CD4-positive, CD25-positive, alpha-beta regulatory T cell (primary cell): ENCODE results near the gene DHRS3. TPM values are rescaled to one million over a fixed set of nuclear protein-coding genes. Genes with fewer than 3 reads are reported as not detected.

ENCODE experiments used
- ATAC-seq, 2 donors: fragments of 150-1000 bp; cut with Tn5 transposase; one replicate each; pipeline ENCODE4 v1.10.0; 2021; ENCODE audit warnings: low read depth in 2 of 2, moderate number of reproducible peaks in 2 of 2, moderate library complexity in 1 of 2
- DNase-seq, 3 donors: peaks; one replicate each; pipeline versions ENCODE4 v3.0.0 to v3.0.0-alpha.2; 2012 to 2022; ENCODE audit warnings: mixed read lengths in 1 of 3
- H3K27ac ChIP-seq: one replicate; pipeline ENCODE4 v1.7.0; 2013; ENCODE audit warnings: mild to moderate bottlenecking, low read length; ENCODE audit not compliant: insufficient read depth, poor library complexity, severe bottlenecking
- H3K27me3 ChIP-seq: one replicate; pipeline ENCODE4 v1.7.0; 2013; ENCODE audit warnings: low read length; ENCODE audit not compliant: control insufficient read depth, insufficient read depth
- H3K36me3 ChIP-seq: one replicate; pipeline ENCODE4 v1.7.0; 2013; ENCODE audit warnings: mild to moderate bottlenecking, low read length, moderate library complexity; ENCODE audit not compliant: control insufficient read depth, insufficient read depth
- H3K4me1 ChIP-seq: 2 replicates; pipeline ENCODE4 v1.7.0; 2013; ENCODE audit warnings: mild to moderate bottlenecking, low read length; ENCODE audit not compliant: insufficient read depth, control insufficient read depth, poor library complexity, severe bottlenecking
- H3K4me3 ChIP-seq: one replicate; pipeline ENCODE4 v1.7.0; 2013; ENCODE audit warnings: low read depth, mild to moderate bottlenecking, low read length, moderate library complexity
- H3K9me3 ChIP-seq, 2 experiments: 1 replicate in 1 of 2; 2 replicates in 1 of 2; pipeline ENCODE4 v1.7.0; 2013; ENCODE audit warnings: low read length in 2 of 2, mild to moderate bottlenecking in 1 of 2, moderate library complexity in 1 of 2; ENCODE audit not compliant: control insufficient read depth in 2 of 2
- H3K27ac Mint-ChIP-seq, 3 donors: one replicate each; pipeline ENCODE4 v1.8.0; 2020 to 2022; ENCODE audit warnings: mild to moderate bottlenecking in 3 of 3, mixed read lengths in 3 of 3, moderate library complexity in 2 of 3
- H3K27me3 Mint-ChIP-seq: one replicate; pipeline ENCODE4 v1.8.0; 2022; ENCODE audit warnings: mild to moderate bottlenecking, mixed read lengths
- H3K36me3 Mint-ChIP-seq: one replicate; pipeline ENCODE4 v1.8.0; 2020; ENCODE audit warnings: mixed read lengths
- H3K4me1 Mint-ChIP-seq, 4 donors: one replicate each; pipeline ENCODE4 v1.8.0; 2020 to 2022; ENCODE audit warnings: mixed read lengths in 4 of 4, mild to moderate bottlenecking in 1 of 4
- H3K4me3 Mint-ChIP-seq, 4 donors: one replicate each; pipeline ENCODE4 v1.8.0; 2020 to 2022; ENCODE audit warnings: mild to moderate bottlenecking in 4 of 4, mixed read lengths in 4 of 4, moderate library complexity in 3 of 4
- H3K9me3 Mint-ChIP-seq, 7 donors: one replicate each; pipeline ENCODE4 v1.8.0; 2020 to 2022; ENCODE audit warnings: mixed read lengths in 7 of 7, mild to moderate bottlenecking in 3 of 7, moderate library complexity in 2 of 7
- polyA plus RNA-seq, 4 donors: library from polyadenylated mRNA; unstranded; fragments of 300-500 nt; fragmentation: Illumina TruSeq; gene quantifications; one replicate each; pipeline ENCODE4 v1.2.3, GENCODE V29; 2021
- total RNA-seq: library from RNA; stranded (reverse); gene quantifications from one replicate; pipeline ENCODE4 v1.2.3, GENCODE V29; 2022

Gene DHRS3
- total and polyA plus RNA-seq, 5 donors from 2014 or later, result 8.8 to 25.6 (median 15.2) TPM

DNA sequence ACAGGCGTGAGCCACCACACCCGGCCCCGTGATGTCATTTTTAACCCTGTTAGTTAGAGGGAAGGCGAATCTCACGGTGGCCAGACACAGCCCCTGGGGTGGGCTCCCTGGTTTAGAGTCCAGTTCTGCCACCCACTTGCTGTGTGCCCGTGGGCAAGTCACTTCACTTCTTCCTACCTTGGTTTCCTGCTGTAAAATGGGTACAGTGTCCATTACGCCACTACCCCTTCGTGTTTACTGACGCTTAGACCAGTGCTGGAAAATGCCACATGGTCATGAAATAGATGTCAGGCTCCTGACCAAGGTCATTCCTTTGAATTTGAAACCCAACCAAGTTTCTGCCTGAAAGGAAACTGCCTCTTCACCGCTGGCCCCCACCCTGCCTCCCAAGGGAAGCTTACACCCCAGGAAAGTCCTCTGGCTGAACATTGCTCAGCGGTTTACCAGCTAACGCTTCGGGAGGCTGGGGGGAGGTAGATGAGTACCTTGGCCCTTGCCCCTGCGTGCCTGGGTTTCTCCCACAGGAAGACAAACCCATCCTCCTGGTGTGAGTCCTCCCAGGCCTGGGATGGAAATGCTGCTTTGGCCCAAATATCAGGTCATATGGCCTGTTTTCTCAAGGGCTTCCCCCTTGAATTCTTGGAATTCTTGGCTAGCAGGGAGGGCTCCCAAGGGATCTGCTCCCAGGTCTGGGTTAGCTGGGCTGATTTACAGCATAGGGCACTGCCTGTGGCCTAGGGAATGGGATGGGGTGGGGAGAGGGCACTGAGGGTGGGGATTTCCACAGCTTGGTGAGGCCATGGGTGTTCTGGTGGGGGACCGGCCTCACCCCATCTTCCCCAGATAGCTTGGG lies 18.3 kb upstream of the DHRS3 start:
- H3K4me3 ChIP-seq, result no peak overlapping the region
- no peaks in the 10 kb centered on the region for H3K36me3 ChIP-seq
- no peak overlapping the region for H3K27ac ChIP-seq
- peaks cover 18 to 24% of the 10 kb centered on the region in 2 experiments for H3K9me3 ChIP-seq
- H3K27me3 Mint-ChIP-seq, result peaks cover 8% of the 10 kb centered on the region
- H3K27me3 ChIP-seq, result no peaks in the 10 kb centered on the region
- DNase-seq, result no peak
- peaks cover 0 to 7% (median 3%) of the 10 kb centered on the region in 4 donors for H3K4me1 Mint-ChIP-seq
- no peaks in the 10 kb centered on the region for H3K4me1 ChIP-seq
- peaks cover 0 to 19% (median 3%) of the 10 kb centered on the region in 7 donors for H3K9me3 Mint-ChIP-seq
- no peak for ATAC-seq
- no peaks in the 10 kb centered on the region for H3K36me3 Mint-ChIP-seq
- H3K27ac Mint-ChIP-seq, result no peak overlapping the region
- H3K4me3 Mint-ChIP-seq, result no peak overlapping the region

GRCh38 chr1:12634696-12635202 lies 16.7 kb upstream of the DHRS3 start:
- no peak for ATAC-seq
- Mint-ChIP-seq H3K27ac (peak overlapping the region in 1 of 3 donors; percentile 47), H3K36me3 (no peaks in the 10 kb centered on the region)

GRCh38 chr1:12634156-12634555 lies 16.1 kb upstream of the DHRS3 start:
- peak overlapping the region in 2 of 3 donors; percentile 72 to 74 for H3K27ac Mint-ChIP-seq
- ATAC-seq, result no peak

More at GRCh38 chr1:12634696-12635202, 16.7 kb upstream of the DHRS3 start:
- Histone ChIP-seq H3K27ac (no peak overlapping the region), H3K27me3 (no peaks in the 10 kb centered on the region), H3K4me3 (no peak overlapping the region), H3K9me3 (peaks cover 5 to 9% of the 10 kb centered on the region in 2 experiments), H3K4me1 (no peaks in the 10 kb centered on the region), H3K36me3 (no peaks in the 10 kb centered on the region)
- Mint-ChIP-seq H3K4me1 (peaks cover 0 to 7% (median 3%) of the 10 kb centered on the region in 4 donors), H3K4me3 (no peak overlapping the region), H3K27me3 (peaks cover 4% of the 10 kb centered on the region), H3K9me3 (peaks cover 0 to 5% (median 0%) of the 10 kb centered on the region in 7 donors)
- no peak for DNase-seq

DNA sequence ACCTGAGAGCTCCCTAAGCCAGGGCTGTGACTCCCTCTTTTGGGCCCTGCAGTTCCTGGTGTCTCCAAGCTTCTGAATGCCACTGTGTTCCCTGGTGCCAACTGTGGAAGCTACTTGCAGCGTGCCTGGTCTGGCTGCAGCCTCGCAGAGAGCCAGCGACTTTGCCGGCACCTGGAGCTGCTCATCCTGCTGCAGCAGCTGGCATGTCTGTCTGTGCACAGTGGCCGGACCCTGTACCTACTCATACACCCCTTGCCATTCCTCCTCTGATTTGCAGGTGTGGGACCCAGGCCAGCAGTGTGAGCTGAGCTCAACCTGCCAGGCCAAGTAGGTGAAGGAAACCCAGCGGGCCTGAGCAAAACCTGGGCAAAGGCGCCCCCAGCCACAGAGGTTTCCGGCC lies 13.6 kb upstream of the DHRS3 start:
- H3K36me3 ChIP-seq, result no peaks in the 10 kb centered on the region
- H3K4me1 ChIP-seq, result no peaks in the 10 kb centered on the region
- H3K36me3 Mint-ChIP-seq, result no peaks in the 10 kb centered on the region
- H3K4me3 ChIP-seq, result no peak overlapping the region
- H3K9me3 ChIP-seq, result no peaks in the 10 kb centered on the region
- H3K27ac Mint-ChIP-seq, result peak overlapping the region in 1 of 3 donors; percentile 37
- DNase-seq (no peak), ATAC-seq (no peak)
- no peak overlapping the region for H3K27ac ChIP-seq
- H3K9me3 Mint-ChIP-seq, result peaks cover 0 to 3% (median 0%) of the 10 kb centered on the region in 7 donors
- peaks cover 0 to 19% (median 9%) of the 10 kb centered on the region in 4 donors for H3K4me1 Mint-ChIP-seq
- no peak overlapping the region for H3K4me3 Mint-ChIP-seq
- peaks cover 4% of the 10 kb centered on the region for H3K27me3 Mint-ChIP-seq
- no peaks in the 10 kb centered on the region for H3K27me3 ChIP-seq

More at GRCh38 chr1:12634156-12634555, 16.1 kb upstream of the DHRS3 start:
- H3K4me1 Mint-ChIP-seq, result peaks cover 0 to 7% (median 3%) of the 10 kb centered on the region in 4 donors
- no peaks in the 10 kb centered on the region for H3K27me3 ChIP-seq
- peaks cover 4% of the 10 kb centered on the region for H3K27me3 Mint-ChIP-seq
- H3K9me3 ChIP-seq, result peaks cover 0 to 3% of the 10 kb centered on the region in 2 experiments
- no peak overlapping the region for H3K4me3 ChIP-seq
- H3K36me3 ChIP-seq, result no peaks in the 10 kb centered on the region
- no peak overlapping the region for H3K27ac ChIP-seq
- no peak for DNase-seq
- H3K9me3 Mint-ChIP-seq, result peaks cover 0 to 3% (median 0%) of the 10 kb centered on the region in 7 donors
- H3K4me3 Mint-ChIP-seq, result peak overlapping the region in 1 of 4 donors; percentile 22
- H3K4me1 ChIP-seq, result no peaks in the 10 kb centered on the region
- H3K36me3 Mint-ChIP-seq, result no peaks in the 10 kb centered on the region

DNA sequence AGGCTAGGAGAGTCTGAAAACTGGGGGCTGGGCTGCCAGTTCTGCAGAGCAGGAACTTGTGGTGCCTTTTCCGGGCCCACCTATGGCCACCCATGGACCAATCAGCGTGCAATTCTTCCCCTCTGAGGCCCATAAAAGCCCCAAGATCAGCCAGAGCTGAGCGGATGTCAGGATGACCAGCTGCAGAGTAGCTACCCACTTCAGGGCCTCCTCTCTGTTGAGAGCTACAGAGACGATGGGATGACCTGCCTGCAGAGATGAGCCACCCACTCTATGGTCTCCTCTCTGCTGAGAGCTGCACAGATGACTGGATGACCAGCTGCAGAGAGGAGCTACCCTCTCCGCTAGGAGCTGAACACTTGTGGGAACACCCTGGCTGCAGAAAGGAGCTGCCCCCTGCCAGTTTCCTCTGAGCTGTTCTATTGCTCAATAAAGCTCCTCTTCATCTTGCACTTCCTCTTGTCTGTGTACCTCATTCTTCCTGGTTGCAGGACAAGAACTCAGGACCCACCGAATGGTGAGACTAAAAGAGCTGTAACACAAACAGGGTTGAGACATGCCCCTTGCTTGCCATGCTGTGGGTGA lies 13.0 kb upstream of the DHRS3 start:
- Mint-ChIP-seq H3K36me3 (no peaks in the 10 kb centered on the region), H3K4me1 (peaks cover 0 to 21% (median 9%) of the 10 kb centered on the region in 4 donors), H3K9me3 (peaks cover 0 to 3% (median 0%) of the 10 kb centered on the region in 7 donors), H3K27me3 (peaks cover 4% of the 10 kb centered on the region), H3K4me3 (no peak overlapping the region), H3K27ac (no peak overlapping the region)
- Histone ChIP-seq H3K9me3 (no peaks in the 10 kb centered on the region), H3K4me3 (no peak overlapping the region), H3K27ac (no peak overlapping the region), H3K36me3 (no peaks in the 10 kb centered on the region), H3K27me3 (no peaks in the 10 kb centered on the region), H3K4me1 (no peaks in the 10 kb centered on the region)
- no peak for ATAC-seq
- no peak for DNase-seq

DNA sequence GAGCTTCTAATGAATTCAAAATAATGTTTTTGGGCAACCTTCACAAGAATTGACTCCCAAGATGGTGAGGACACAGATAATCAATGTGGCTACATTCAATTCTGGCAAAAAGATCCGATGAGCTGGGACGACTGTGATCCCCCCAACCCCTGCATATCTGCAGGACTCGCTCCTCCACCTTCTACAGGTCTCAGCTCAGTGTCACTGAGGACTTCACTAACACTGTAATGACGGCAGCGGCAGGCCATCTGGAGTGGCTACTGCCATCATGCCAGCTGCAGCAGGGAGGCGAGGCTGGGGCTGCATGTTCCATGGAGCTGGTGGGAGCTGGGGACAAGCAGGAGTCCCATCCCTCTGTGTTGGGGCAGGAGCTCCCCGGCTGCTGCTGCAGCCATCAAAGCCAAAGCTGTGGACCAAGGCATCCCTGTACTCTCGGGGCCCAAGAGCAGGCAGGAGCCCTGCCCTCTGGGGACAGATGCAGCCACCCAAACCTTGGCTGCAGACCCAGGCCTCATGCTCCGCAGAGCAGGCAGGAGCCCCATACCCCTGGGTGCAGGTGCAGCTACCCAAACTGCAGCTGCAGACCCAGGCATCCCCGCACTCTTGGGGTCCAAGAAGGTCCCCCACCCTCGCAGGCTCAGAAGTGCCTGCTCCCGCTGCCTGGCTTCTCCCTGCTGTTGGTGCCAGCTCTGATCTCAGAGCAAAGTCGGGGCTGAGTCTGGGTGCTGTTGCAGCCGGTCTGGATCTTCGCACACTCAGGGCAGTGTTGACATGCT lies 12.2 kb upstream of the DHRS3 start:
- Mint-ChIP-seq H3K27me3 (peaks cover 4% of the 10 kb centered on the region), H3K9me3 (peaks cover 0 to 2% (median 0%) of the 10 kb centered on the region in 7 donors), H3K4me1 (peaks cover 0 to 21% (median 9%) of the 10 kb centered on the region in 4 donors), H3K36me3 (no peaks in the 10 kb centered on the region), H3K27ac (no peak overlapping the region), H3K4me3 (no peak overlapping the region)
- no peak for DNase-seq
- Histone ChIP-seq H3K4me1 (no peaks in the 10 kb centered on the region), H3K36me3 (no peaks in the 10 kb centered on the region), H3K27me3 (no peaks in the 10 kb centered on the region), H3K9me3 (no peaks in the 10 kb centered on the region), H3K27ac (no peak overlapping the region), H3K4me3 (no peak overlapping the region)
- ATAC-seq, result no peak

DNA sequence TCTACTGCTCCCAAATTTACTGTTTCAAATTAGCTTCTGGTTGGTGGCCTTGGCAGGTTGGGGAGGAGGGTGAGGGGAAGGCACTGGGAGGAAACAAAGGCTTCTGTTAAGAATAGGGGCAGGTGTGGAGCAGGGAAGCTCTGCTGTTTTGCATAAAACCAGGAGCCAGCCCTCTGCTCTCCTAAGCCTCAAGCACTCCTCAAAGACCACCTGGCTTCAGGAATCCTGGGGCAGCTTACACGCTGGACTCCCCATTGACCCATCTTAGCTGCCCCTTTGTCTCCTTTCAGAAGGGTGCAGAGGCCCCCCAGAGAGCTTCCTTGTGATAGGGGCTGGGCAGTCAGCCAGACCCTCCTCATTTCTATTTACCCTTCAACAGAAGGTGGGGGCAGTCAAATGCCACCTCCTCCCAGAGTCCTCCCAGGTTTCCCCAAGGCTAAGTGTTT lies 11.5 kb upstream of the DHRS3 start:
- Histone ChIP-seq H3K9me3 (no peaks in the 10 kb centered on the region), H3K4me1 (no peaks in the 10 kb centered on the region), H3K27ac (no peak overlapping the region), H3K4me3 (no peak overlapping the region), H3K27me3 (no peaks in the 10 kb centered on the region), H3K36me3 (no peaks in the 10 kb centered on the region)
- Mint-ChIP-seq H3K27me3 (peaks cover 4% of the 10 kb centered on the region), H3K36me3 (no peaks in the 10 kb centered on the region), H3K4me3 (no peak overlapping the region), H3K9me3 (no peaks in the 10 kb centered on the region), H3K27ac (no peak overlapping the region), H3K4me1 (peaks cover 0 to 19% (median 9%) of the 10 kb centered on the region in 4 donors)
- ATAC-seq, result no peak
- no peak for DNase-seq
